ENCODE results near the gene ZNF474. TPM values are rescaled to one million over a fixed set of nuclear protein-coding genes. Genes with fewer than 3 reads are reported as not detected.

Gene ZNF474
- total and polyA plus RNA-seq, 7 experiments from 2014 or later, result 0.24 TPM; not detected in 4

GRCh38 chr5:122195802-122196394 is 66.6 kb downstream of the ZNF474 start:
- H3K4me1 ChIP-seq (ENCODE audit: control insufficient read depth in 2 of 2, insufficient read depth in 2 of 2, low read length in 2 of 2), result no peaks in the 10 kb centered on the region
- ChIA-PET POLR2A (no interaction called here), CTCF (no interaction called here)
- no peaks in the 10 kb centered on the region for H3K9me3 ChIP-seq (ENCODE audit: control insufficient read depth in 2 of 3, low read length in 3 of 3)
- no peaks in the 10 kb centered on the region for H3K36me3 Mint-ChIP-seq
- H3K9me3 Mint-ChIP-seq, result no peaks in the 10 kb centered on the region
- no peak overlapping the region for H3K4me3 ChIP-seq (ENCODE audit: low read length)
- no peak overlapping the region for H3K27ac ChIP-seq (ENCODE audit: low read depth, low read length)
- peaks cover 2 to 37% (median 23%) of the 10 kb centered on the region in 5 donors for H3K27me3 Mint-ChIP-seq
- H3K36me3 ChIP-seq (ENCODE audit: control insufficient read depth in 2 of 3, insufficient read depth in 3 of 3, low read length in 3 of 3), result no peaks in the 10 kb centered on the region
- DNase-seq (no peak), ATAC-seq (no peak)
- intact Hi-C loops (cut with micrococcal nuclease), result loop anchor here (10.0 kb wide), 2 partner anchors 799 to 1169 kb away; no protein-coding TSS in a partner anchor
- no peak overlapping the region for H3K27ac Mint-ChIP-seq
- no peaks in the 10 kb centered on the region for H3K27me3 ChIP-seq (ENCODE audit: control insufficient read depth in 2 of 2, insufficient read depth in 2 of 2, low read length in 2 of 2)
- no peaks in the 10 kb centered on the region for H3K4me1 Mint-ChIP-seq
- H3K4me3 Mint-ChIP-seq, result no peak overlapping the region

- Mint-ChIP-seq H3K9me3 (peaks cover 0 to 2% (median 0%) of the 10 kb centered on the region in 11 donors), H3K4me3 (no peak overlapping the region), H3K27ac (no peak overlapping the region), H3K27me3 (peaks cover 0 to 8% (median 6%) of the 10 kb centered on the region in 5 donors), H3K4me1 (no peaks in the 10 kb centered on the region), H3K36me3 (no peaks in the 10 kb centered on the region)
- CTCF ChIA-PET, result no interaction called here
- H3K27ac ChIP-seq (ENCODE audit: low read depth, low read length), result no peak overlapping the region
- H3K4me3 ChIP-seq (ENCODE audit: low read length), result no peak overlapping the region
- no peaks in the 10 kb centered on the region for H3K36me3 ChIP-seq (ENCODE audit: control insufficient read depth in 2 of 3, insufficient read depth in 3 of 3, low read length in 3 of 3)
- no peaks in the 10 kb centered on the region for H3K9me3 ChIP-seq (ENCODE audit: control insufficient read depth in 2 of 3, low read length in 3 of 3)
- no peak for DNase-seq
- POLR2A ChIA-PET, result no interaction called here
- no peak for ATAC-seq
- intact Hi-C loops (cut with micrococcal nuclease), result loop anchor here (10.0 kb wide), 2 partner anchors 796 to 1166 kb away; no protein-coding TSS in a partner anchor
- H3K27me3 ChIP-seq (ENCODE audit: control insufficient read depth in 2 of 2, insufficient read depth in 2 of 2, low read length in 2 of 2), result peaks cover 0 to 3% of the 10 kb centered on the region in 2 donors
- no peaks in the 10 kb centered on the region for H3K4me1 ChIP-seq (ENCODE audit: control insufficient read depth in 2 of 2, insufficient read depth in 2 of 2, low read length in 2 of 2)
These were observed 69.8 kb downstream of the ZNF474 start for GRCh38 chr5:122199146-122199545.

- Mint-ChIP-seq H3K27me3 (peaks cover 0 to 10% (median 5%) of the 10 kb centered on the region in 5 donors), H3K4me3 (no peak overlapping the region), H3K9me3 (peaks cover 0 to 2% (median 0%) of the 10 kb centered on the region in 11 donors), H3K4me1 (no peaks in the 10 kb centered on the region), H3K36me3 (no peaks in the 10 kb centered on the region), H3K27ac (no peak overlapping the region)
- Histone ChIP-seq H3K27ac (ENCODE audit: low read depth, low read length) (no peak overlapping the region), H3K4me1 (ENCODE audit: control insufficient read depth in 2 of 2, insufficient read depth in 2 of 2, low read length in 2 of 2) (no peaks in the 10 kb centered on the region), H3K9me3 (ENCODE audit: control insufficient read depth in 2 of 3, low read length in 3 of 3) (no peaks in the 10 kb centered on the region), H3K27me3 (ENCODE audit: control insufficient read depth in 2 of 2, insufficient read depth in 2 of 2, low read length in 2 of 2) (peaks cover 0 to 3% of the 10 kb centered on the region in 2 donors), H3K4me3 (ENCODE audit: low read length) (no peak overlapping the region), H3K36me3 (ENCODE audit: control insufficient read depth in 2 of 3, insufficient read depth in 3 of 3, low read length in 3 of 3) (no peaks in the 10 kb centered on the region)
- ChIA-PET POLR2A (no interaction called here), CTCF (no interaction called here)
- ATAC-seq (no peak), DNase-seq (no peak)
- intact Hi-C loops (cut with micrococcal nuclease), result no loop called here
These were observed 71.1 kb downstream of the ZNF474 start for GRCh38 chr5:122200450-122200849.

- H3K9me3 ChIP-seq (ENCODE audit: control insufficient read depth in 2 of 3, low read length in 3 of 3), result no peaks in the 10 kb centered on the region
- no peaks in the 10 kb centered on the region for H3K36me3 ChIP-seq (ENCODE audit: control insufficient read depth in 2 of 3, insufficient read depth in 3 of 3, low read length in 3 of 3)
- H3K4me1 ChIP-seq (ENCODE audit: control insufficient read depth in 2 of 2, insufficient read depth in 2 of 2, low read length in 2 of 2), result no peaks in the 10 kb centered on the region
- Mint-ChIP-seq H3K4me3 (no peak overlapping the region), H3K27me3 (peaks cover 0 to 11% (median 5%) of the 10 kb centered on the region in 5 donors), H3K27ac (no peak overlapping the region), H3K4me1 (no peaks in the 10 kb centered on the region), H3K36me3 (no peaks in the 10 kb centered on the region), H3K9me3 (peaks cover 0 to 5% (median 0%) of the 10 kb centered on the region in 11 donors)
- CTCF ChIA-PET, result no interaction called here
- POLR2A ChIA-PET, result no interaction called here
- peaks cover 0 to 3% of the 10 kb centered on the region in 2 donors for H3K27me3 ChIP-seq (ENCODE audit: control insufficient read depth in 2 of 2, insufficient read depth in 2 of 2, low read length in 2 of 2)
- intact Hi-C loops (cut with micrococcal nuclease), result no loop called here
- ATAC-seq, result no peak
- DNase-seq, result no peak
- H3K4me3 ChIP-seq (ENCODE audit: low read length), result no peak overlapping the region
- H3K27ac ChIP-seq (ENCODE audit: low read depth, low read length), result no peak overlapping the region
These were observed 71.5 kb downstream of the ZNF474 start for GRCh38 chr5:122200865-122201264.

GRCh38 chr5:122201365-122201764 is 72.0 kb downstream of the ZNF474 start:
- no peak for ATAC-seq
- Histone ChIP-seq H3K27me3 (ENCODE audit: control insufficient read depth in 2 of 2, insufficient read depth in 2 of 2, low read length in 2 of 2) (peaks cover 0 to 3% of the 10 kb centered on the region in 2 donors), H3K4me1 (ENCODE audit: control insufficient read depth in 2 of 2, insufficient read depth in 2 of 2, low read length in 2 of 2) (no peaks in the 10 kb centered on the region), H3K9me3 (ENCODE audit: control insufficient read depth in 2 of 3, low read length in 3 of 3) (no peaks in the 10 kb centered on the region), H3K4me3 (ENCODE audit: low read length) (no peak overlapping the region), H3K36me3 (ENCODE audit: control insufficient read depth in 2 of 3, insufficient read depth in 3 of 3, low read length in 3 of 3) (no peaks in the 10 kb centered on the region), H3K27ac (ENCODE audit: low read depth, low read length) (no peak overlapping the region)
- intact Hi-C loops (cut with micrococcal nuclease), result no loop called here
- DNase-seq, result no peak
- POLR2A ChIA-PET, result no interaction called here
- Mint-ChIP-seq H3K27ac (no peak overlapping the region), H3K27me3 (peaks cover 0 to 11% (median 5%) of the 10 kb centered on the region in 5 donors), H3K36me3 (no peaks in the 10 kb centered on the region), H3K9me3 (peaks cover 0 to 5% (median 0%) of the 10 kb centered on the region in 11 donors), H3K4me1 (no peaks in the 10 kb centered on the region), H3K4me3 (no peak overlapping the region)
- CTCF ChIA-PET, result no interaction called here

- ChIA-PET POLR2A (interaction anchor here (0.7 kb wide), 1 partner anchor 30 kb away, joined by 3 read pairs; no protein-coding TSS in a partner anchor), CTCF (interaction anchor here (0.8 kb wide), 1 partner anchor 1530 kb away, joined by 3 read pairs; no protein-coding TSS in a partner anchor)
- H3K27ac Mint-ChIP-seq, result no peak overlapping the region
- Histone ChIP-seq H3K9me3 (ENCODE audit: control insufficient read depth in 2 of 3, low read length in 3 of 3) (no peaks in the 10 kb centered on the region), H3K27me3 (ENCODE audit: control insufficient read depth in 2 of 2, insufficient read depth in 2 of 2, low read length in 2 of 2) (peaks cover 0 to 3% of the 10 kb centered on the region in 2 donors), H3K4me3 (ENCODE audit: low read length) (no peak overlapping the region), H3K27ac (ENCODE audit: low read depth, low read length) (no peak overlapping the region), H3K36me3 (ENCODE audit: control insufficient read depth in 2 of 3, insufficient read depth in 3 of 3, low read length in 3 of 3) (no peaks in the 10 kb centered on the region), H3K4me1 (ENCODE audit: control insufficient read depth in 2 of 2, insufficient read depth in 2 of 2, low read length in 2 of 2) (no peaks in the 10 kb centered on the region)
- H3K36me3 Mint-ChIP-seq, result no peaks in the 10 kb centered on the region
- H3K4me1 Mint-ChIP-seq, result no peaks in the 10 kb centered on the region
- peaks cover 0 to 12% (median 0%) of the 10 kb centered on the region in 11 donors for H3K9me3 Mint-ChIP-seq
- DNase-seq, result no peak
- peaks cover 0 to 16% (median 4%) of the 10 kb centered on the region in 5 donors for H3K27me3 Mint-ChIP-seq
- intact Hi-C loops (cut with micrococcal nuclease), result no loop called here
- no peak for ATAC-seq
- no peak overlapping the region for H3K4me3 Mint-ChIP-seq
These were observed 73.6 kb downstream of the ZNF474 start for GRCh38 chr5:122202952-122203351.

Data from naive thymus-derived CD4-positive, alpha-beta T cell (primary cell).